CD14-positive monocyte (primary cell): ENCODE results near the gene SAMD13. TPM values are rescaled to one million over a fixed set of nuclear protein-coding genes. Genes with fewer than 3 reads are reported as not detected.

ENCODE experiments used
- DNase-seq, 3 donors: peaks; one replicate each; pipeline ENCODE4 v3.0.0-alpha.2; 2011 to 2022
- H2AFZ ChIP-seq: 2 replicates; pipeline ENCODE4 v1.6.0; 2012; ENCODE audit warnings: mild to moderate bottlenecking, low read depth, low read length, inconsistent platforms; ENCODE audit not compliant: insufficient read depth, poor library complexity, severe bottlenecking
- H3K27ac ChIP-seq, 2 donors: 1 replicate in 1 of 2; 2 replicates in 1 of 2; pipeline ENCODE4 v1.5.1; 2012 to 2013; ENCODE audit warnings: low read length in 2 of 2, control low read depth in 1 of 2, inconsistent platforms in 1 of 2, low read depth in 1 of 2, mild to moderate bottlenecking in 1 of 2
- H3K27me3 ChIP-seq, 2 donors: one replicate each; pipeline versions ENCODE4 v1.6.0 to v1.6.1; 2011 to 2013; ENCODE audit warnings: low read length in 2 of 2; ENCODE audit not compliant: control insufficient read depth in 2 of 2, insufficient read depth in 2 of 2
- H3K36me3 ChIP-seq, 2 donors: replicated peaks in 1 of 2; 1 replicate in 1 of 2; 2 replicates in 1 of 2; pipeline versions ENCODE4 v1.5.1 to v1.6.1; 2012 to 2013; ENCODE audit warnings: low read length in 2 of 2, control low read depth in 1 of 2, inconsistent platforms in 1 of 2, mild to moderate bottlenecking in 1 of 2; ENCODE audit not compliant: insufficient read depth in 2 of 2, control insufficient read depth in 1 of 2
- H3K4me1 ChIP-seq, 2 donors: 1 replicate in 1 of 2; 2 replicates in 1 of 2; pipeline versions ENCODE4 v1.5.1 to v1.6.1; 2012 to 2013; ENCODE audit warnings: low read length in 2 of 2, control low read depth in 1 of 2, inconsistent platforms in 1 of 2, mild to moderate bottlenecking in 1 of 2, moderate library complexity in 1 of 2; ENCODE audit not compliant: insufficient read depth in 2 of 2, control insufficient read depth in 1 of 2
- H3K4me2 ChIP-seq: replicated peaks from 2 replicates; pipeline ENCODE3; 2012; ENCODE audit warnings: low read length, moderate library complexity, mild to moderate bottlenecking; ENCODE audit not compliant: poor library complexity, severe bottlenecking; ENCODE audit errors: extremely low read depth
- H3K4me3 ChIP-seq, 3 experiments: fragments of 200-600 bp in 1 of 3; sonication (generic) in 1 of 3; replicated peaks in 1 of 3; 1 replicate in 2 of 3; 2 replicates in 1 of 3; pipeline ENCODE4 v1.5.1; 2011 to 2013; ENCODE audit warnings: low read length in 3 of 3, mild to moderate bottlenecking in 3 of 3, control low read depth in 2 of 3, low read depth in 2 of 3, inconsistent platforms in 1 of 3, moderate library complexity in 1 of 3
- H3K79me2 ChIP-seq: 2 replicates; pipeline ENCODE4 v1.6.0; 2012; ENCODE audit warnings: mild to moderate bottlenecking, control low read depth, inconsistent platforms, low read length, moderate library complexity; ENCODE audit not compliant: insufficient read depth
- H3K9ac ChIP-seq: 2 replicates; pipeline ENCODE4 v1.6.0; 2017; ENCODE audit warnings: low read length, mild to moderate bottlenecking; ENCODE audit not compliant: insufficient read depth, poor library complexity, severe bottlenecking
- H3K9me3 ChIP-seq, 2 donors: replicated peaks in 1 of 2; 1 replicate in 1 of 2; 2 replicates in 1 of 2; pipeline versions ENCODE4 v1.5.1 to v1.6.1; 2012 to 2013; ENCODE audit warnings: low read length in 2 of 2, control low read depth in 1 of 2; ENCODE audit not compliant: control insufficient read depth in 1 of 2, insufficient read depth in 1 of 2
- H4K20me1 ChIP-seq: 2 replicates; pipeline ENCODE4 v1.6.0; 2012; ENCODE audit warnings: mild to moderate bottlenecking, low read length, control low read depth, moderate library complexity; ENCODE audit not compliant: insufficient read depth
- H3K27ac Mint-ChIP-seq, 7 donors: one replicate each; pipeline ENCODE4 v1.8.0; 2020; ENCODE audit warnings: mild to moderate bottlenecking in 7 of 7, mixed read lengths in 7 of 7, moderate library complexity in 6 of 7, inconsistent platforms in 2 of 7
- H3K27me3 Mint-ChIP-seq, 3 donors: one replicate each; pipeline ENCODE4 v1.8.0; 2021 to 2022; ENCODE audit warnings: low read depth in 3 of 3, mild to moderate bottlenecking in 3 of 3, mixed read lengths in 3 of 3, moderate library complexity in 3 of 3, inconsistent platforms in 1 of 3
- H3K36me3 Mint-ChIP-seq, 2 donors: one replicate each; pipeline ENCODE4 v1.8.0; 2020; ENCODE audit warnings: mixed read lengths in 2 of 2, inconsistent platforms in 1 of 2, mild to moderate bottlenecking in 1 of 2
- H3K4me1 Mint-ChIP-seq: one replicate; pipeline ENCODE4 v1.8.0; 2020; ENCODE audit warnings: mild to moderate bottlenecking, mixed read lengths
- H3K4me3 Mint-ChIP-seq, 2 donors: one replicate each; pipeline ENCODE4 v1.8.0; 2020; ENCODE audit warnings: mild to moderate bottlenecking in 2 of 2, mixed read lengths in 2 of 2, moderate library complexity in 1 of 2
- H3K9me3 Mint-ChIP-seq, 7 donors: one replicate each; pipeline ENCODE4 v1.8.0; 2020 to 2022; ENCODE audit warnings: mixed read lengths in 7 of 7, mild to moderate bottlenecking in 6 of 7, moderate library complexity in 6 of 7, inconsistent platforms in 2 of 7
- WGBS: methylation state at CpG from one replicate; pipeline ENCODE4 v1.1.5; 2013; ENCODE audit warnings: missing lambda C conversion rate; ENCODE audit not compliant: insufficient coverage; 5-methylcytosine and 5-hydroxymethylcytosine counted together
- intact Hi-C, 2 donors: fragments of 100-400 bp; cut with micrococcal nuclease; formaldehyde crosslinking; loops; one replicate each; pipeline versions ENCODE4 v1.15.0 to v1.15.1; 2023
- polyA plus RNA-seq, 3 donors: library from polyadenylated mRNA; depleted of rRNA in 1 of 3; unstranded in 2 of 3; stranded (reverse) in 1 of 3; fragments of 300-500 nt in 2 of 3; fragments of >200 nt in 1 of 3; fragmentation: Illumina TruSeq in 2 of 3; gene quantifications; 1 replicate in 2 of 3; 2 replicates in 1 of 3; pipeline ENCODE4 v1.2.3, GENCODE V29; 2012 to 2021
- TF ChIP-seq, protein P1 (sequence below): fragments of 200-600 bp; IDR thresholded peaks from one replicate; pipeline ENCODE4 v1.8.0; 2022; ENCODE audit warnings: antibody characterized with exemption, mild to moderate bottlenecking

SAMD13 gene
- polyA plus RNA-seq, 3 donors = 0.33 to 0.56 (median 0.39) TPM

DNA sequence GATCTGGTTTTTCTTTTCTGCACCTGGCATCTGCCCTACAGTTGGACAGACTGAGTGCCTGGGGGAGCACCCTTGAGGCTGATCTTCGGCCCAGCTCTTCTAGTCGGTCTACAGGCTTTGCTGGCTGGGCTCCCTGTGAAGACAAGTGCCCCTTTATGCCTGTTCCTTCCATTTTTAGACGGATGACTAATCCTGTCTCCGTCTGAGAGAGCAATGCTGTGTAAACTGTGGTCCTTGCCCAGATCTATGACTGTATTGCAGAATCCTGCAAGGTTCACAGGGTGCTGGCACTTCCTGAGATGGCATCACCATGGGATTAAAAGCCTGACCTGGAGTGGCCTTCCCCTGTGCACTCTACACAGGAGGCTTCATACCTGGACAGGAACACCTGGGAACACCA, 47.6 kb upstream of the SAMD13 start:
- Histone ChIP-seq H3K9me3 (peaks cover 0 to 4% of the 10 kb centered on the region in 2 donors), H3K27me3 (no peaks in the 10 kb centered on the region), H3K4me1 (no peaks in the 10 kb centered on the region), H3K4me2 (no peak overlapping the region), H3K9ac (no peak overlapping the region), H2AFZ (no peak overlapping the region), H3K36me3 (no peaks in the 10 kb centered on the region), H3K79me2 (no peaks in the 10 kb centered on the region), H3K27ac (no peak overlapping the region), H4K20me1 (no peaks in the 10 kb centered on the region), H3K4me3 (no peak overlapping the region)
- TF ChIP-seq, protein P1, sequence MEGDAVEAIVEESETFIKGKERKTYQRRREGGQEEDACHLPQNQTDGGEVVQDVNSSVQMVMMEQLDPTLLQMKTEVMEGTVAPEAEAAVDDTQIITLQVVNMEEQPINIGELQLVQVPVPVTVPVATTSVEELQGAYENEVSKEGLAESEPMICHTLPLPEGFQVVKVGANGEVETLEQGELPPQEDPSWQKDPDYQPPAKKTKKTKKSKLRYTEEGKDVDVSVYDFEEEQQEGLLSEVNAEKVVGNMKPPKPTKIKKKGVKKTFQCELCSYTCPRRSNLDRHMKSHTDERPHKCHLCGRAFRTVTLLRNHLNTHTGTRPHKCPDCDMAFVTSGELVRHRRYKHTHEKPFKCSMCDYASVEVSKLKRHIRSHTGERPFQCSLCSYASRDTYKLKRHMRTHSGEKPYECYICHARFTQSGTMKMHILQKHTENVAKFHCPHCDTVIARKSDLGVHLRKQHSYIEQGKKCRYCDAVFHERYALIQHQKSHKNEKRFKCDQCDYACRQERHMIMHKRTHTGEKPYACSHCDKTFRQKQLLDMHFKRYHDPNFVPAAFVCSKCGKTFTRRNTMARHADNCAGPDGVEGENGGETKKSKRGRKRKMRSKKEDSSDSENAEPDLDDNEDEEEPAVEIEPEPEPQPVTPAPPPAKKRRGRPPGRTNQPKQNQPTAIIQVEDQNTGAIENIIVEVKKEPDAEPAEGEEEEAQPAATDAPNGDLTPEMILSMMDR = no peak
- H3K4me3 Mint-ChIP-seq = no peak overlapping the region
- intact Hi-C loops = no loop called here
- H3K27me3 Mint-ChIP-seq = peaks cover 0 to 2% (median 0%) of the 10 kb centered on the region in 3 donors
- H3K27ac Mint-ChIP-seq = no peak overlapping the region
- 85% methylated on average over 4 of the region's 4 CpGs for WGBS
- peaks cover 2% of the 10 kb centered on the region for H3K4me1 Mint-ChIP-seq
- no peaks in the 10 kb centered on the region for H3K36me3 Mint-ChIP-seq
- no peak for DNase-seq
- peaks cover 1 to 7% (median 4%) of the 10 kb centered on the region in 7 donors for H3K9me3 Mint-ChIP-seq

DNA sequence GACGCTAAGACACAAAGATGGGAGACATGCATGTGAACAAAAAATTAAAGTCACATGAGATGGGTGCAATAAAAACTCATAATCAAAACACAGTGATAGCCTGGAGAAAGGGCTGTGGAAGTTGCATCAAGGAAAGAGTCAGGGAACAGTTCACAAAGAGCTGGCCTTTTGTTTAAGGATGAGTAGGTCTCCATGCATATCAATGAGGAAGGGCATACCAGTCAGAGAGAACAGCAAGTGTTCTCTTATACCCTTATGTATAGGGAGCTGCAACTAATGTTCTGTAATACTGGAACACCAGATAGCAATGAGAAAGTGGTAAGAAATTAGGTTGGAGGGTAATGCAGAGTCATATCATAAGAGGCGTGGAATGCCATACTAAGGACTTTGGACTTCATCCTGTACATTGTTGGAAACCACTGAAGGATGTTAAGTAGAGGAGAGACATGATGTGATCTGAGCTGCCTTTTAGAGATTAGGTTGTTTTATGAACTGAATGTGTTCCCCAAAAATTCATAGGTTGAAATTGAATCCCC, 46.7 kb upstream of the SAMD13 start:
- WGBS = 83% methylated on average over 1 of the region's 2 CpGs
- Histone ChIP-seq H3K4me2 (no peak overlapping the region), H3K9me3 (peaks cover 0 to 4% of the 10 kb centered on the region in 2 donors)

More for the DNA sequence above, 46.7 kb upstream of the SAMD13 start:
- no peak overlapping the region for H3K4me3 Mint-ChIP-seq
- Histone ChIP-seq H3K4me1 (no peaks in the 10 kb centered on the region), H2AFZ (no peak overlapping the region), H4K20me1 (no peaks in the 10 kb centered on the region), H3K36me3 (no peaks in the 10 kb centered on the region), H3K27me3 (no peaks in the 10 kb centered on the region), H3K4me3 (no peak overlapping the region), H3K79me2 (no peaks in the 10 kb centered on the region), H3K27ac (no peak overlapping the region), H3K9ac (no peak overlapping the region)
- peaks cover 1 to 9% (median 4%) of the 10 kb centered on the region in 7 donors for H3K9me3 Mint-ChIP-seq
- H3K27ac Mint-ChIP-seq = no peak overlapping the region
- no peak for DNase-seq
- H3K4me1 Mint-ChIP-seq = peaks cover 2% of the 10 kb centered on the region
- H3K36me3 Mint-ChIP-seq = no peaks in the 10 kb centered on the region
- intact Hi-C loops = no loop called here
- TF ChIP-seq, protein P1 = no peak
- peaks cover 0 to 5% (median 0%) of the 10 kb centered on the region in 3 donors for H3K27me3 Mint-ChIP-seq
